Common myeloid progenitor, CD34-positive (primary cell): ENCODE data around the gene IER5.

Source experiments
- CTCF ChIA-PET: fragments of 350-600 bp; sonication (Branson Sonifier 250); formaldehyde crosslinking; loops from one replicate; lab custom pipeline; 2021; ENCODE audit warnings: antibody characterized with exemption; lab: Charles Lee
- POLR2A ChIA-PET: fragments of 350-600 bp; sonication (Branson Sonifier 250); formaldehyde crosslinking; loops from one replicate; lab custom pipeline; 2021; ENCODE audit warnings: antibody characterized with exemption; lab: Charles Lee
- DNase-seq, 3 donors: peaks; one replicate each; pipeline versions ENCODE4 v3.0.0 to v3.0.0-alpha.2; 2013
- H3K27ac ChIP-seq, 2 experiments: 1 replicate in 1 of 2; 2 replicates in 1 of 2; pipeline ENCODE4 v1.7.0; 2013; ENCODE audit warnings: inconsistent platforms in 2 of 2, low read length in 2 of 2, mild to moderate bottlenecking in 2 of 2, low read depth in 1 of 2, moderate library complexity in 1 of 2; ENCODE audit not compliant: severe bottlenecking in 2 of 2, insufficient read depth in 1 of 2, poor library complexity in 1 of 2
- H3K27me3 ChIP-seq, 5 experiments: replicated peaks in 2 of 5; 1 replicate in 3 of 5; 2 replicates in 2 of 5; pipeline versions ENCODE4 v1.6.1 to v1.7.0; 2013; ENCODE audit warnings: low read length in 4 of 5, mild to moderate bottlenecking in 2 of 5, moderate library complexity in 2 of 5, inconsistent platforms in 1 of 5; ENCODE audit not compliant: insufficient read depth in 5 of 5, control insufficient read depth in 4 of 5
- H3K36me3 ChIP-seq, 4 experiments: 1 replicate in 2 of 4; 2 replicates in 2 of 4; pipeline versions ENCODE4 v1.6.1 to v1.7.0; 2013; ENCODE audit warnings: low read length in 3 of 4, control low read depth in 1 of 4, mild to moderate bottlenecking in 1 of 4; ENCODE audit not compliant: control insufficient read depth in 4 of 4, insufficient read depth in 4 of 4
- H3K4me1 ChIP-seq, 4 experiments: 1 replicate in 3 of 4; 2 replicates in 1 of 4; pipeline versions ENCODE4 v1.6.1 to v1.7.1; 2013; ENCODE audit warnings: low read length in 3 of 4, mild to moderate bottlenecking in 3 of 4, control low read depth in 1 of 4, inconsistent platforms in 1 of 4, moderate library complexity in 1 of 4; ENCODE audit not compliant: control insufficient read depth in 4 of 4, insufficient read depth in 4 of 4; ENCODE audit errors: control extremely low read depth in 1 of 4
- H3K4me3 ChIP-seq, 7 experiments: 1 replicate in 4 of 7; 2 replicates in 3 of 7; pipeline versions ENCODE4 v1.5.1 to v1.7.0; 2013; ENCODE audit warnings: mild to moderate bottlenecking in 7 of 7, low read length in 6 of 7, moderate library complexity in 6 of 7, inconsistent platforms in 2 of 7, low read depth in 2 of 7, control low read depth in 1 of 7; ENCODE audit not compliant: insufficient read depth in 4 of 7, control insufficient read depth in 1 of 7; ENCODE audit errors: extremely low read depth in 1 of 7
- H3K9me3 ChIP-seq, 5 experiments: 1 replicate in 4 of 5; 2 replicates in 1 of 5; pipeline versions ENCODE4 v1.6.1 to v1.7.1; 2013; ENCODE audit warnings: low read length in 4 of 5, mild to moderate bottlenecking in 2 of 5, inconsistent platforms in 1 of 5, low read depth in 1 of 5, moderate library complexity in 1 of 5; ENCODE audit not compliant: control insufficient read depth in 4 of 5, insufficient read depth in 2 of 5; ENCODE audit errors: control extremely low read depth in 1 of 5
- WGBS: methylation state at CpG from one replicate; pipeline ENCODE4 v1.1.5; 2013; ENCODE audit not compliant: insufficient coverage; 5-methylcytosine and 5-hydroxymethylcytosine counted together

The IER5 gene

DNA sequence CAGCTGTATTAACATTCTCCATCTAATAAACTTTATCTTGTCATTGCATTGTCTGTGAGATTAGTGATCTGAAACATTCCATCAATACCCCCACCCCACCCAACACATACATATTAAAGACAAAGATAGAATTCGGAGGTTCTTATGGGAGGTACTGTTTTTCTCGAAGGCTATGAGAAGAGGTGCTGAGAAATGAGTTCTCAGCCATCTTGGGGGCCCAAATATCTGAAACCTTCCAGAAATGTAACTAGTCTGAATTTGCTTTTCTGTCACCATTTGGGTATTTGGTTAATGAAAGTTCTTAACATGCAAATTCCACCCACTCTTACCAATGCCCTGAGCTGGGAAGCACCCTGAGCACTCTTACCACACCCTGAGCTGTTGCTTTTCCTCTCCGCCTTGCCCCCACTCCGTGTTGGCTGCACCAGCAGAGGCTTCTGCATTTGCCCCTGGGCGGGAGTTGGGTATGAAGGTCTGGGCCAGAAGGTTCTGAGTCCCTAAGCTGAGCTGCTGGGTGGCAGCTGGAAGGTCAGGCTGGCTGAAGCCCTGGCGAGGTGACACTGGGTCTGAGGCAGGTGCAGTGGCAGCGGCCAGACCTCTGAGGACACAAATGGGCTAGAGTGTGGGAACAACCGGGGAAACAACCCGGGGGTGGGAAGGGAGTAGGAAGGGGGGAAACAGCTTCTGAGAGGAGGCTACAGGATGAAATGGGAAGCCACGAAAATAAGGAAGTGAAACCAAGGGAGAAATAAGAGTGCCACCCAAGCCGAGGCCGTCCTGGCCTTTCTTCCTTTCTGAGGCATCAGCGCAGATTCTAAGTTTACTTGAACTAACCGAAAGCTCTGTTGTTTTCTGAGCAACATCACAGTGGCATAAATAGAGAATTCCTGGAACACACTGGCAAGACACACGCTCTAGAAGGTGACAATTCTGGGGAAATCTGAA is 26.3 kb upstream of the IER5 start:
- Histone ChIP-seq H3K27ac (peak overlapping the region in 1 of 2 experiments; percentile 54), H3K27me3 (no peaks in the 10 kb centered on the region), H3K4me3 (peak overlapping the region in 5 of 7 experiments; percentile 21 to 57 (median 53)), H3K36me3 (peaks cover 0 to 17% (median 6%) of the 10 kb centered on the region in 4 experiments), H3K4me1 (peaks cover 6 to 22% (median 14%) of the 10 kb centered on the region in 4 experiments), H3K9me3 (peaks cover 0 to 8% (median 1%) of the 10 kb centered on the region in 5 experiments)
- CTCF ChIA-PET = interaction anchor here (0.8 to 2.6 kb wide), 9 partner anchors 17 to 178 kb away, joined by 3 to 7 read pairs (median 3); no protein-coding TSS in a partner anchor
- POLR2A ChIA-PET = no interaction called here
- DNase-seq = peak in 2 of 3 donors; percentile 46 to 51
- 41% methylated on average over 12 of the region's 15 CpGs for WGBS

DNA sequence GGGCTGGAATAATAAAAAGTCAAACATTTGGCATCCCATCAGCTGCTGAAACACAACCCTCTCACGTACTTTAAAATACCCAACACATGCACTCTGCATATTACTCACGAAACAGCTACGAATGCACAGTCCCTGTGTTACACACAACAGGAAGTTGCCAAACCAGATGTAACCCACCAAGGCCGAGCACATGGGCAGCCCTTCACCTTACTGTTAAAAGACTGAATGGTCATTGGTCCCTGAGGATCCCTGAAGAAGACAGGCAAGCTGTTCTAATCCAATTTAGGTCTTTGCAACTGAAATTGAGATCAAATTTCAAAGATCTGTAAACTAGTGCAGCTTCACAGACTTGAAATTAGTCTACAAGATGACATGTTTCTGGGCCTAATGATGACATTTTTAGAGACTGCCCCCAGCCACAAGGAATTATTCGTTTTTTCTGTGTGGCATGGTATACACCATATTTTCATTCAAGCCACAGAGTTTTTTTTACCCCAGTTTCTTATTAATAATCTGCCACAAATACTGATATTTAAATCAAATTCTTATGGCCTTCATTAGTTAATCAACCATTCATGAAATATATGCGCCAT is 25.6 kb upstream of the IER5 start:
- Histone ChIP-seq H3K4me3 (peak overlapping the region in 3 of 7 experiments; percentile 21 to 57 (median 49)), H3K27ac (no peak overlapping the region), H3K4me1 (peaks cover 6 to 22% (median 14%) of the 10 kb centered on the region in 4 experiments), H3K27me3 (no peaks in the 10 kb centered on the region), H3K36me3 (peaks cover 0 to 16% (median 6%) of the 10 kb centered on the region in 4 experiments), H3K9me3 (peaks cover 0 to 8% (median 1%) of the 10 kb centered on the region in 5 experiments)
- ChIA-PET CTCF (interaction anchor here (0.8 to 2.6 kb wide), 8 partner anchors 13 to 178 kb away, joined by 3 to 7 read pairs (median 3); no protein-coding TSS in a partner anchor), POLR2A (interaction anchor here (0.8 kb wide), 1 partner anchor 97 kb away, joined by 7 read pairs; no protein-coding TSS in a partner anchor)
- peak in 2 of 3 donors; percentile 53 to 62 for DNase-seq
- WGBS = 51% methylated on average over 5 of the region's 6 CpGs

DNA sequence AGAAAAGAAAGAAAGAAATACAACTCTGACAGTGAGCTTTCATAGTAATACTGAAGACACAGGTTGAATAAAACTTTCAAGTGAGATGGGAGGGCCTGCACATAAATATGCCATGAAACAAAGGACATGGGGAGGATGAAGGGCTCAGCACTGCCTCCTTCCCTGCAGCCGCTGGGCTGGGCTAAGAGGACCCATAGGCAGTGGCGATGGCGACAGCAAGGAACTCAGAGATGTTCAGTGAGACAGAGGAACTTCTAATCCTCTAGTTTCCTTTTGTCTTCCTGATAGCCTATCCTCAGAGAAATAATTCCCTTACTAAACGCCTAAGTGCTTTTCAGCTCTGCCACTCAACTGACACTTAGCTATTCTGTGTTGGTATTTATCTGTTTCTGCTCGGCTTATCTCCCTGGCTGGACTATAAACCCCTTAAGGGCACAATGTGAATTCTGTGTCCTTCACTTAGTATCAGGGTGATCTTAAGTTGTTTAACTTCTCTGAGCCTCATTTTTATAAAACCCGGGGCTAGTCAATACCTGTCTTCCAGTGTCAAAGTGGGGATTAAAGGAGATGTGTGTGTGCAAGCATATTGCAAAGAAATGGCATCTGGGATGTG is 24.4 kb upstream of the IER5 start:
- H3K4me1 ChIP-seq = peaks cover 6 to 22% (median 14%) of the 10 kb centered on the region in 4 experiments
- CTCF ChIA-PET = interaction anchor here (1.0 to 2.6 kb wide), 6 partner anchors 12 to 25 kb away, joined by 3 to 7 read pairs (median 3); no protein-coding TSS in a partner anchor

DNA sequence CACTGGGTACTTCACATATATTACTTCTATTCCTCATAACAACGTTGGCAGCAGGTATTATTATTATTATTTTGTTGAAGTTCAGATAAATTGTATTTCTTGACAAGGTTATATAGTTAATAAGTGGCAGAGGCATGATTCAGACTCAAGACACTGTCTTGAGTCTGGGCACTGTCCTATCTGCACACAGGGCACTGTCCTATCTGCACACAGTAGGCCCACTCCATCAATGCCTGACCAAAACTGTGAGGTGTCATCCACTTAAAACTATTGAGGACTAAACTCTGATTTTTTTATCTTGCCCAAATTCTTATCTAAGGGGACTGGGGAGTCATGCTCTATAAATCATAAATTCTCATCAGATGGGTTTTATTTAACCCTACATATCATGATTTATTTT is 23.8 kb upstream of the IER5 start:
- H3K4me1 ChIP-seq = peaks cover 6 to 22% (median 14%) of the 10 kb centered on the region in 4 experiments
- no CpG with 5 or more reads among the region's 1 CpG for WGBS
- peaks cover 0 to 3% (median 0%) of the 10 kb centered on the region in 4 experiments for H3K36me3 ChIP-seq
- ChIA-PET CTCF (interaction anchor here (1.0 to 1.7 kb wide), 3 partner anchors 11 to 21 kb away, joined by 3 to 4 read pairs (median 3); no protein-coding TSS in a partner anchor), POLR2A (no interaction called here)
- H3K4me3 ChIP-seq = no peak overlapping the region
- peaks cover 0 to under 1% (median 0%) of the 10 kb centered on the region in 5 experiments for H3K9me3 ChIP-seq
- H3K27me3 ChIP-seq = no peaks in the 10 kb centered on the region
- H3K27ac ChIP-seq = no peak overlapping the region
- DNase-seq = no peak

More for the DNA sequence above, 24.4 kb upstream of the IER5 start:
- Histone ChIP-seq H3K4me3 (no peak overlapping the region), H3K9me3 (peaks cover 0 to 5% (median 0%) of the 10 kb centered on the region in 5 experiments), H3K27me3 (no peaks in the 10 kb centered on the region), H3K27ac (no peak overlapping the region), H3K36me3 (peaks cover 0 to 8% (median 2%) of the 10 kb centered on the region in 4 experiments)
- DNase-seq = no peak
- POLR2A ChIA-PET = interaction anchor here (0.8 kb wide), 1 partner anchor 96 kb away, joined by 7 read pairs; no protein-coding TSS in a partner anchor
- 72% methylated on average over 4 of the region's 6 CpGs for WGBS

- Histone ChIP-seq H3K4me1 (peaks cover 0 to 8% (median 0%) of the 10 kb centered on the region in 4 experiments), H3K9me3 (peaks cover 0 to 2% (median 0%) of the 10 kb centered on the region in 5 experiments), H3K27me3 (no peaks in the 10 kb centered on the region), H3K4me3 (no peak overlapping the region), H3K36me3 (no peaks in the 10 kb centered on the region), H3K27ac (no peak overlapping the region)
- WGBS = 100% methylated on average over 2 of the region's 10 CpGs
- DNase-seq = no peak
- POLR2A ChIA-PET = no interaction called here
- CTCF ChIA-PET = no interaction called here
Measured at GRCh38 chr1:181073638-181074037, 14.9 kb upstream of the IER5 start.

DNA sequence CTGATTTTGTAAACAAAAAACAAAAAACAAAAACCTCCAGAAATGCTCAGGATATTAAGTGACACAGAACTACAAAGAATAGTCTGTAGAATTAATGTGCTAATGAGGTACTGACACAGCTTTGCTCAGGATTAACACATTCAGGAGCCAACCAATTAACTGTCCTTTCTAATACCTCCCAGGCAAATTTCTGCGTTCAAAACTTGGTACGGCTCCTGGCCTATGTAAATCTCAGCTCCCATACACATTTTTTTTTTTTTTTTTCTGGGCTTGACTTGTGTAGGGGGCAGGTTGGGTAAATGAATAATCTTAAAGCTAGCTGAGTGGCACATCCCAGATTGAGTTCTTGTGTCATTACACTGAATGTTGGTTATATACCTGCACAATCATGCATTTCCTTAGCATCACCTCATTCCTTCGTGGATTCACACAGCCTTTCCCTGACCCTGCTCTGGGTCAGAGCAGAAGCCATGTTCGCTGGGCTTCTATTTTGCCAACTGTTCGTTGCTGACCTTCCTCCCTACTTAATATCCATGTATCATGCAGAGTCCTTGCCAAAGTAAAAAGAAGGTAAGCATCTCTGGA is 12.6 kb upstream of the IER5 start:
- ChIA-PET POLR2A (interaction anchor here (0.7 kb wide), 2 partner anchors 54 to 340 kb away, joined by 3 to 6 read pairs; no protein-coding TSS in a partner anchor), CTCF (interaction anchor here (0.7 to 2.5 kb wide), 8 partner anchors 8 to 180 kb away, joined by 3 to 13 read pairs (median 3); no protein-coding TSS in a partner anchor)
- H3K9me3 ChIP-seq = peaks cover 0 to 2% (median 0%) of the 10 kb centered on the region in 5 experiments
- H3K4me1 ChIP-seq = peaks cover 0 to 16% (median 0%) of the 10 kb centered on the region in 4 experiments
- H3K4me3 ChIP-seq = no peak overlapping the region
- no peaks in the 10 kb centered on the region for H3K36me3 ChIP-seq
- no peak for DNase-seq
- H3K27ac ChIP-seq = no peak overlapping the region
- no peaks in the 10 kb centered on the region for H3K27me3 ChIP-seq
- 100% methylated on average over 3 of the region's 5 CpGs for WGBS
